Osteoblast (primary cell): ENCODE measurements around the gene KPNB1. TPM values are rescaled to one million over a fixed set of nuclear protein-coding genes. Genes with fewer than 3 reads are reported as not detected.

Experiments used
- DNase-seq: peaks from one replicate; pipeline ENCODE4 v3.0.0; 2011; ENCODE audit warnings: low spot score, mixed read lengths; ENCODE audit not compliant: insufficient read length; ENCODE audit errors: missing footprints
- H2AFZ ChIP-seq: 2 replicates; pipeline ENCODE4 v1.6.0; 2011; ENCODE audit warnings: mild to moderate bottlenecking, low read length
- H3K27ac ChIP-seq: 2 replicates; pipeline ENCODE4 v1.5.1; 2011; ENCODE audit warnings: mild to moderate bottlenecking, low read depth, low read length, moderate library complexity
- H3K27me3 ChIP-seq: 2 replicates; pipeline ENCODE4 v1.6.0; 2012; ENCODE audit warnings: mild to moderate bottlenecking, control low read depth, inconsistent platforms, low read length, moderate library complexity; ENCODE audit not compliant: insufficient read depth
- H3K36me3 ChIP-seq: 2 replicates; pipeline ENCODE4 v1.5.1; 2011; ENCODE audit warnings: mild to moderate bottlenecking, low read length, control low read depth, moderate library complexity; ENCODE audit not compliant: insufficient read depth
- H3K4me1 ChIP-seq: 2 replicates; pipeline ENCODE4 v1.5.1; 2011; ENCODE audit warnings: mild to moderate bottlenecking, low read length, control low read depth, moderate library complexity; ENCODE audit not compliant: insufficient read depth
- H3K4me2 ChIP-seq: 2 replicates; pipeline ENCODE4 v1.6.0; 2011; ENCODE audit warnings: mild to moderate bottlenecking, low read length; ENCODE audit not compliant: insufficient read depth
- H3K4me3 ChIP-seq: fragments of 200-600 bp; sonication (generic); 3 replicates; pipeline ENCODE4 v1.5.1; 2012; ENCODE audit warnings: mild to moderate bottlenecking, low read length, inconsistent platforms; ENCODE audit not compliant: insufficient read depth
- H3K79me2 ChIP-seq: 2 replicates; pipeline ENCODE4 v1.6.0; 2012; ENCODE audit warnings: mild to moderate bottlenecking, low read length, control low read depth, inconsistent platforms; ENCODE audit not compliant: insufficient read depth
- H3K9me3 ChIP-seq: 2 replicates; pipeline ENCODE4 v1.5.1; 2011; ENCODE audit warnings: low read depth, low read length, control low read depth
- H4K20me1 ChIP-seq: 2 replicates; pipeline ENCODE4 v1.6.0; 2012; ENCODE audit warnings: mild to moderate bottlenecking, low read length, control low read depth; ENCODE audit not compliant: insufficient read depth
- total RNA-seq: library from RNA; depleted of rRNA; stranded (reverse); fragments of >200 nt; gene quantifications from 2 replicates; pipeline ENCODE4 v1.2.3, GENCODE V29; 2012
- TF ChIP-seq, protein P1 (sequence below): IDR thresholded peaks from 2 replicates; pipeline ENCODE4 v1.5.1; 2011; ENCODE audit warnings: mild to moderate bottlenecking, low read depth, low read length, moderate library complexity; ENCODE audit errors: extremely low read depth

The KPNB1 gene
- total RNA-seq, 1 donor, result 351 TPM

DNA sequence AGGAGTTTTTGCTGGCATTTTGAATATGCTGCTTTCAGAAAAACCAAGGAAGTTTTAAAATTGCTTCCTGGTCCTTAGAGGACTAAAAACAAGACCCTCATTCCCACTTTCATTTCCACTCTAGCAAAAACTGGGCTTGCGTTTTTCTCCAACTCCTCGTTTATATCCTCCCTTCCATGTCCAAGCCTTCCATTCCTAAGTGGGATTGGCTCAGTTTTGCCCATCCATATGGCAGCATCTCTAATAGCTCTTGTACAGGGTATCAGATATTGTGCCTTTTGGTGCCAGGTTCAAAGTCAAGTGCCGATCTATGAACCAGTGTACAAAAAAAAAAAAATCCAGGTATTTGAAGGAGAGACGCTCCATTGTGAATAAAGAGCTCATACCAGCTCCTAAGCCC lies 34.3 kb downstream of the KPNB1 start:
- Histone ChIP-seq H3K4me1 (peaks cover 36% of the 10 kb centered on the region), H2AFZ (no peak overlapping the region), H3K27ac (peak overlapping the region; percentile 5), H3K27me3 (no peaks in the 10 kb centered on the region), H4K20me1 (peaks cover 19% of the 10 kb centered on the region), H3K4me3 (no peak overlapping the region), H3K9me3 (no peaks in the 10 kb centered on the region), H3K79me2 (peaks cover 7% of the 10 kb centered on the region), H3K36me3 (peaks cover 63% of the 10 kb centered on the region), H3K4me2 (no peak overlapping the region)
- TF ChIP-seq, protein P1, sequence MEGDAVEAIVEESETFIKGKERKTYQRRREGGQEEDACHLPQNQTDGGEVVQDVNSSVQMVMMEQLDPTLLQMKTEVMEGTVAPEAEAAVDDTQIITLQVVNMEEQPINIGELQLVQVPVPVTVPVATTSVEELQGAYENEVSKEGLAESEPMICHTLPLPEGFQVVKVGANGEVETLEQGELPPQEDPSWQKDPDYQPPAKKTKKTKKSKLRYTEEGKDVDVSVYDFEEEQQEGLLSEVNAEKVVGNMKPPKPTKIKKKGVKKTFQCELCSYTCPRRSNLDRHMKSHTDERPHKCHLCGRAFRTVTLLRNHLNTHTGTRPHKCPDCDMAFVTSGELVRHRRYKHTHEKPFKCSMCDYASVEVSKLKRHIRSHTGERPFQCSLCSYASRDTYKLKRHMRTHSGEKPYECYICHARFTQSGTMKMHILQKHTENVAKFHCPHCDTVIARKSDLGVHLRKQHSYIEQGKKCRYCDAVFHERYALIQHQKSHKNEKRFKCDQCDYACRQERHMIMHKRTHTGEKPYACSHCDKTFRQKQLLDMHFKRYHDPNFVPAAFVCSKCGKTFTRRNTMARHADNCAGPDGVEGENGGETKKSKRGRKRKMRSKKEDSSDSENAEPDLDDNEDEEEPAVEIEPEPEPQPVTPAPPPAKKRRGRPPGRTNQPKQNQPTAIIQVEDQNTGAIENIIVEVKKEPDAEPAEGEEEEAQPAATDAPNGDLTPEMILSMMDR, result no peak
- no peak for DNase-seq

GRCh38 chr17:47684535-47685193 lies 34.9 kb downstream of the KPNB1 start:
- Histone ChIP-seq H3K4me2 (no peak overlapping the region), H3K4me3 (no peak overlapping the region), H3K36me3 (peaks cover 56% of the 10 kb centered on the region), H3K79me2 (peaks cover 5% of the 10 kb centered on the region), H3K4me1 (peaks cover 36% of the 10 kb centered on the region), H3K9me3 (no peaks in the 10 kb centered on the region), H2AFZ (no peak overlapping the region), H3K27ac (peak overlapping the region; percentile 70), H4K20me1 (peaks cover 16% of the 10 kb centered on the region), H3K27me3 (no peaks in the 10 kb centered on the region)
- TF ChIP-seq, protein P1, result no peak
- DNase-seq, result no peak

DNA sequence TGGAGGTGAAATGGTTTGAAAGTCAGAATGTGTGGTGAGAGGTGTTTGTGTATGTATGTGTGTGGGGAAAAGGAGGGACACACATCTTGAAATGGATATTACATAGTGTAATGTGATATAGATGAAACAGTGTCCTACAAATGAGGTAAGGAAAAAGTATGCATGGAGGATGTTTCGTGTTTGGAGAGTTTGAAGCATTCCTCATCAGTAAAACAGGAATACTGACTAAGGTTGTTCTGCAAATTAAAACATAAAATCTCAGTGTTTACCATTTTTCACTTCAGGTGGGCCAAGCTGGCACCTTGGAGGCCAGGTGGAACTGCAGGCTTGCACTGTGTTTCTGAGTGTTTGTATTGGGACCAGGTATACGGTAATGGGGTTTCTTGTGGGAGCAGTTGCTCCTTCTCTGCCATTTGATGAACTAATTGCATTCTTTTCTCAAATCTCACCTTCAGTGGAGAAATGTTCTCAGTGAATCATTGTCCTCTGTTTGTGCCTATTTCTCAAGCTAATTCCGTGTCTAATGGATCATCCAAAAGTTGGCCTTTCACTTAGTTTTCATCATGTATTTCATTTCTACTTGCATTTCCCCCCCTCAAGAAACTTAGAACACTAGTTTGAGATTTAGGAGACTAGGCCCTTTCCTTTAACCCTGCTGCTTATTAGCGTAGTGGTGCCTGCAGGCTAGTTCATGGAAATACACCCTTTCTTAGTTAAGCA lies 36.0 kb downstream of the KPNB1 start:
- peak overlapping the region; percentile 26 for H3K4me2 ChIP-seq
- no peak overlapping the region for H3K4me3 ChIP-seq
- H3K27me3 ChIP-seq, result no peaks in the 10 kb centered on the region
- H3K79me2 ChIP-seq, result peaks cover 5% of the 10 kb centered on the region
- H3K27ac ChIP-seq, result peak overlapping the region; percentile 70
- H3K9me3 ChIP-seq, result no peaks in the 10 kb centered on the region
- H4K20me1 ChIP-seq, result peaks cover 16% of the 10 kb centered on the region
- TF ChIP-seq, protein P1, result no peak
- H3K4me1 ChIP-seq, result peaks cover 40% of the 10 kb centered on the region
- peaks cover 46% of the 10 kb centered on the region for H3K36me3 ChIP-seq
- no peak for DNase-seq
- H2AFZ ChIP-seq, result no peak overlapping the region

DNA sequence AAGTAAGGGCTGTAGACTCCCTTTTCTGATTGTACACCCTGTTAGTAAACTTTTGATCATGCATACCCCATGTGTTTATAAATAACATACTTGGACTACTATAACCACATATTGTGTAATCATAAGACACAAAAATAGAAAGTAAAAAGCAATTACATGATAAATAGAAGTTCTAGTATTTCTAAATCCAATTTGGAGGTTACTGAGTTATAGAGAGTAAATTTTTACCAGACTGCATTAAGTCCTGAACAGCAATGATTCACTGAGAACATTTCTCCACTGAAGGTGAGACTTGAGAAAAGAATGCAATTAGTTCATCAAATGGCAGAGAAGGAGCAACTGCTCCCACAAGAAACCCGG lies 36.5 kb downstream of the KPNB1 start:
- Histone ChIP-seq H3K4me3 (no peak overlapping the region), H2AFZ (no peak overlapping the region), H4K20me1 (peaks cover 16% of the 10 kb centered on the region), H3K27ac (peak overlapping the region; percentile 70), H3K36me3 (peaks cover 42% of the 10 kb centered on the region), H3K27me3 (no peaks in the 10 kb centered on the region), H3K4me2 (peak overlapping the region; percentile 26), H3K9me3 (no peaks in the 10 kb centered on the region), H3K4me1 (peaks cover 40% of the 10 kb centered on the region), H3K79me2 (peaks cover 5% of the 10 kb centered on the region)
- TF ChIP-seq, protein P1, result no peak
- peak; percentile 82 for DNase-seq
